Esophagus (tissue), 2 donors: ENCODE results near the gene HRK. TPM values are rescaled to one million over a fixed set of nuclear protein-coding genes. Genes with fewer than 3 reads are reported as not detected.

ENCODE experiments used
- H3K27ac ChIP-seq, 2 donors: one replicate each; pipeline ENCODE4 v1.5.1; 2013; ENCODE audit warnings: low read depth in 2 of 2, mild to moderate bottlenecking in 2 of 2, inconsistent platforms in 1 of 2, low read length in 1 of 2, moderate library complexity in 1 of 2
- H3K27me3 ChIP-seq, 2 donors: one replicate each; pipeline ENCODE4 v1.6.1; 2013; ENCODE audit warnings: low read length in 2 of 2, control low read depth in 1 of 2, mild to moderate bottlenecking in 1 of 2; ENCODE audit not compliant: insufficient read depth in 2 of 2, control insufficient read depth in 1 of 2
- H3K36me3 ChIP-seq, 2 donors: one replicate each; pipeline ENCODE4 v1.6.1; 2013; ENCODE audit warnings: low read length in 1 of 2; ENCODE audit not compliant: control insufficient read depth in 2 of 2, insufficient read depth in 2 of 2
- H3K4me1 ChIP-seq, 2 donors: one replicate each; pipeline ENCODE4 v1.6.1; 2013; ENCODE audit warnings: low read length in 1 of 2; ENCODE audit not compliant: control insufficient read depth in 2 of 2, insufficient read depth in 2 of 2
- H3K4me3 ChIP-seq, 2 donors: one replicate each; pipeline ENCODE4 v1.5.1; 2013; ENCODE audit warnings: low read length in 2 of 2, mild to moderate bottlenecking in 2 of 2, low read depth in 1 of 2, moderate library complexity in 1 of 2
- H3K9me3 ChIP-seq, 2 donors: one replicate each; pipeline ENCODE4 v1.6.1; 2013; ENCODE audit warnings: mild to moderate bottlenecking in 2 of 2, low read depth in 1 of 2, low read length in 1 of 2, moderate library complexity in 1 of 2; ENCODE audit not compliant: control insufficient read depth in 2 of 2, insufficient read depth in 1 of 2
- WGBS, 2 donors: extraction: QIAGEN DNeasy Blood & Tissue Kit; methylation state at CpG; one replicate each; pipeline ENCODE4 v1.1.7; 2013; 5-methylcytosine and 5-hydroxymethylcytosine counted together
- polyA plus RNA-seq, 2 donors: library from polyadenylated mRNA; stranded (reverse); fragments of 200-250 nt; gene quantifications; one replicate each; pipeline ENCODE4 v1.2.3, GENCODE V29; 2013
- donor health status: healthy with polysubstance abuse.
- donor health status: Bipolar disorder and iron deficiency.

Gene HRK
- polyA plus RNA-seq, 2 donors, result 0.18 to 0.20 TPM

GRCh38 chr12:116887244-116887643 lies 6.0 kb upstream of the HRK start:
- Histone ChIP-seq H3K4me1 (no peaks in the 10 kb centered on the region), H3K36me3 (no peaks in the 10 kb centered on the region), H3K9me3 (no peaks in the 10 kb centered on the region), H3K4me3 (no peak overlapping the region), H3K27ac (no peak overlapping the region), H3K27me3 (no peaks in the 10 kb centered on the region)
- 90 to 97% methylated on average over 1 of the region's 1 CpG for WGBS, 2 donors

GRCh38 chr12:116885491-116885890 lies 4.2 kb upstream of the HRK start:
- WGBS, 2 donors, result 80 to 85% methylated on average over 2 of the region's 2 CpGs
- Histone ChIP-seq H3K36me3 (no peaks in the 10 kb centered on the region), H3K9me3 (no peaks in the 10 kb centered on the region), H3K4me1 (peaks cover 0 to 6% of the 10 kb centered on the region in 2 donors), H3K27ac (no peak overlapping the region), H3K4me3 (no peak overlapping the region), H3K27me3 (peaks cover 1 to 10% of the 10 kb centered on the region in 2 donors)

GRCh38 chr12:116884871-116885270 lies 3.6 kb upstream of the HRK start:
- H3K36me3 ChIP-seq, result no peaks in the 10 kb centered on the region
- no peaks in the 10 kb centered on the region for H3K9me3 ChIP-seq
- no peak overlapping the region for H3K27ac ChIP-seq
- H3K4me3 ChIP-seq, result no peak overlapping the region
- peaks cover 0 to 7% of the 10 kb centered on the region in 2 donors for H3K4me1 ChIP-seq
- 81 to 92% methylated on average over 3 of the region's 3 CpGs for WGBS, 2 donors
- H3K27me3 ChIP-seq, result peaks cover 7 to 10% of the 10 kb centered on the region in 2 donors

- Histone ChIP-seq H3K27ac (no peak overlapping the region), H3K4me3 (no peak overlapping the region), H3K27me3 (peaks cover 9 to 13% of the 10 kb centered on the region in 2 donors), H3K9me3 (no peaks in the 10 kb centered on the region), H3K36me3 (no peaks in the 10 kb centered on the region), H3K4me1 (peaks cover 11 to 12% of the 10 kb centered on the region in 2 donors)
- WGBS, 2 donors, result 21 to 23% methylated on average over 6 of the region's 6 CpGs
Measured at GRCh38 chr12:116882742-116883141, 1.5 kb upstream of the HRK start.

- H3K27me3 ChIP-seq, result peaks cover 9 to 13% of the 10 kb centered on the region in 2 donors
- peak overlapping the region in 1 of 2 donors; percentile 44 for H3K4me3 ChIP-seq
- WGBS, 2 donors, result 5% methylated on average over 29 of the region's 29 CpGs
- H3K4me1 ChIP-seq, result peaks cover 11 to 12% of the 10 kb centered on the region in 2 donors
- no peaks in the 10 kb centered on the region for H3K36me3 ChIP-seq
- H3K9me3 ChIP-seq, result no peaks in the 10 kb centered on the region
- H3K27ac ChIP-seq, result no peak overlapping the region
Measured at GRCh38 chr12:116881877-116882507, 751 bp upstream of the HRK start.

- peaks cover 9 to 13% of the 10 kb centered on the region in 2 donors for H3K27me3 ChIP-seq
- H3K36me3 ChIP-seq, result no peaks in the 10 kb centered on the region
- H3K4me3 ChIP-seq, result peak overlapping the region; percentile 25 to 44
- no peak overlapping the region for H3K27ac ChIP-seq
- no peaks in the 10 kb centered on the region for H3K9me3 ChIP-seq
- 0 to 1% methylated on average over 58 to 65 of the region's 65 CpGs for WGBS, 2 donors
- peaks cover 11 to 12% of the 10 kb centered on the region in 2 donors for H3K4me1 ChIP-seq
Measured at GRCh38 chr12:116880817-116881324, 370 bp downstream of the HRK start.

- peak overlapping the region; percentile 6 to 44 for H3K4me3 ChIP-seq
- H3K9me3 ChIP-seq, result no peaks in the 10 kb centered on the region
- peaks cover 11 to 12% of the 10 kb centered on the region in 2 donors for H3K4me1 ChIP-seq
- H3K27me3 ChIP-seq, result peaks cover 9 to 13% of the 10 kb centered on the region in 2 donors
- no peak overlapping the region for H3K27ac ChIP-seq
- H3K36me3 ChIP-seq, result no peaks in the 10 kb centered on the region
- WGBS, 2 donors, result 4 to 5% methylated on average over 21 of the region's 21 CpGs
Measured at GRCh38 chr12:116880213-116880816, 926 bp downstream of the HRK start.

- H3K4me3 ChIP-seq, result peak overlapping the region; percentile 6 to 41
- H3K4me1 ChIP-seq, result peaks cover 11 to 12% of the 10 kb centered on the region in 2 donors
- peaks cover 9 to 13% of the 10 kb centered on the region in 2 donors for H3K27me3 ChIP-seq
- H3K9me3 ChIP-seq, result peaks cover 0 to 1% of the 10 kb centered on the region in 2 donors
- 2 to 3% methylated on average over 39 to 52 of the region's 52 CpGs for WGBS, 2 donors
- H3K36me3 ChIP-seq, result no peaks in the 10 kb centered on the region
- H3K27ac ChIP-seq, result no peak overlapping the region
Measured at GRCh38 chr12:116879509-116880212, 1.6 kb downstream of the HRK start.

GRCh38 chr12:116878567-116879508 lies 2.4 kb downstream of the HRK start:
- Histone ChIP-seq H3K9me3 (peaks cover 0 to 4% of the 10 kb centered on the region in 2 donors), H3K36me3 (no peaks in the 10 kb centered on the region), H3K4me1 (peaks cover 11 to 12% of the 10 kb centered on the region in 2 donors), H3K27me3 (peaks cover 9 to 13% of the 10 kb centered on the region in 2 donors), H3K4me3 (peak overlapping the region; percentile 26 to 41), H3K27ac (no peak overlapping the region)
- 1 to 3% methylated on average over 47 to 55 of the region's 55 CpGs for WGBS, 2 donors
